Spleen (tissue), 11 donors: ENCODE measurements around the gene NUAK1. TPM values are rescaled to one million over a fixed set of nuclear protein-coding genes. Genes with fewer than 3 reads are reported as not detected.

ENCODE experiments used
- DNase-seq: peaks from one replicate; pipeline ENCODE4 v3.0.0-alpha.2; 2020
- H3K27ac ChIP-seq, 8 donors: fragments of 200-600 bp; sonication (generic) in 7 of 8; 1 replicate in 4 of 8; 2 replicates in 4 of 8; pipeline versions ENCODE4 v1.5.0 to v1.8.0; 2016 to 2021; ENCODE audit warnings: inconsistent platforms in 4 of 8, mild to moderate bottlenecking in 4 of 8, moderate library complexity in 1 of 8
- H3K27me3 ChIP-seq, 7 donors: fragments of 200-600 bp; sonication (generic) in 6 of 7; replicated peaks in 1 of 7; 1 replicate in 4 of 7; 2 replicates in 3 of 7; pipeline versions ENCODE4 v1.5.0 to v1.8.0; 2016 to 2021; ENCODE audit warnings: inconsistent platforms in 3 of 7, mild to moderate bottlenecking in 1 of 7
- H3K36me3 ChIP-seq, 6 donors: fragments of 200-600 bp; sonication (generic) in 5 of 6; 1 replicate in 4 of 6; 2 replicates in 2 of 6; pipeline versions ENCODE4 v1.5.0 to v1.8.0; 2016 to 2021; ENCODE audit warnings: inconsistent platforms in 2 of 6
- H3K4me1 ChIP-seq, 6 donors: fragments of 200-600 bp; sonication (generic) in 5 of 6; 1 replicate in 3 of 6; 2 replicates in 3 of 6; pipeline versions ENCODE4 v1.5.0 to v1.8.0; 2016 to 2021; ENCODE audit warnings: inconsistent platforms in 3 of 6
- H3K4me3 ChIP-seq, 8 donors: fragments of 200-600 bp; sonication (generic) in 7 of 8; 1 replicate in 4 of 8; 2 replicates in 4 of 8; pipeline versions ENCODE4 v1.5.0 to v1.8.0; 2016 to 2021; ENCODE audit warnings: inconsistent platforms in 4 of 8, mild to moderate bottlenecking in 4 of 8, moderate library complexity in 2 of 8
- H3K9me3 ChIP-seq, 8 donors: fragments of 200-600 bp; sonication (generic) in 7 of 8; 1 replicate in 4 of 8; 2 replicates in 4 of 8; pipeline versions ENCODE4 v1.5.0 to v1.8.0; 2016 to 2021; ENCODE audit warnings: inconsistent platforms in 4 of 8
- CTCF ChIP-seq, 11 experiments: fragments of 200-600 bp in 7 of 11; fragments of 450-650 bp in 4 of 11; sonication (generic) in 4 of 11; IDR thresholded peaks in 8 of 11; conservative IDR thresholded peaks in 3 of 11; 1 replicate in 7 of 11; 2 replicates in 4 of 11; pipeline versions ENCODE4 v1.4.0 to v1.8.0; 2016 to 2021; ENCODE audit warnings: antibody characterized with exemption in 11 of 11, inconsistent platforms in 4 of 11, mild to moderate bottlenecking in 1 of 11
- POLR2A ChIP-seq, 3 donors: fragments of 450-650 bp; IDR thresholded peaks; one replicate each; pipeline ENCODE4 v1.5.1; 2017; ENCODE audit warnings: antibody characterized with exemption in 3 of 3, mild to moderate bottlenecking in 1 of 3
- POLR2AphosphoS5 ChIP-seq, 3 donors: sonication (generic); formaldehyde crosslinking; IDR thresholded peaks; one replicate each; pipeline ENCODE4 v1.5.1; 2017; ENCODE audit warnings: antibody characterized with exemption in 3 of 3
- WGBS, 5 donors: extraction: QIAGEN DNeasy Blood & Tissue Kit in 3 of 5; methylation state at CpG; one replicate each; pipeline versions ENCODE4 v1.1.5 to v1.1.7; 2013 to 2018; 5-methylcytosine and 5-hydroxymethylcytosine counted together
- intact Hi-C: fragments of 100-400 bp; cut with DNase I; formaldehyde crosslinking; loops from one replicate; pipeline ENCODE4 v1.15.0; 2023; ENCODE audit warnings: low total_unique reads
- polyA plus RNA-seq, 3 donors: library from polyadenylated mRNA; stranded (reverse); fragments of 200-250 nt; gene quantifications; one replicate each; pipeline ENCODE4 v1.2.1, GENCODE V29; 2013
- total RNA-seq, 7 donors: library from RNA; depleted of rRNA in 3 of 7; stranded (reverse); fragments of >200 nt in 3 of 7; fragmentation: NEBNext Ultra II Directional in 4 of 7; extraction: Animal tissue kit (Norgen Biotek cat#: 25700) in 4 of 7; gene quantifications; one replicate each; pipeline versions ENCODE4 v1.1.0 to v1.2.1, GENCODE V29; 2016 to 2021
- donor health status: healthy with polysubstance abuse.
- donor health status: DM: no; HTN: no; CAD: no; lungs with moderate emphysema.
- donor health status: DM: no; HTN: no; CAD: no.
- donor health status: Bipolar disorder and iron deficiency.
- donor health status: healthy.
- donor health status: DM: no; HTN: no; CAD: no.
- donor health status: DM: yes; HTN: yes; CAD: no.

The NUAK1 gene
- total and polyA plus RNA-seq, 10 donors = 0.20 to 3.3 (median 1.2) TPM

DNA sequence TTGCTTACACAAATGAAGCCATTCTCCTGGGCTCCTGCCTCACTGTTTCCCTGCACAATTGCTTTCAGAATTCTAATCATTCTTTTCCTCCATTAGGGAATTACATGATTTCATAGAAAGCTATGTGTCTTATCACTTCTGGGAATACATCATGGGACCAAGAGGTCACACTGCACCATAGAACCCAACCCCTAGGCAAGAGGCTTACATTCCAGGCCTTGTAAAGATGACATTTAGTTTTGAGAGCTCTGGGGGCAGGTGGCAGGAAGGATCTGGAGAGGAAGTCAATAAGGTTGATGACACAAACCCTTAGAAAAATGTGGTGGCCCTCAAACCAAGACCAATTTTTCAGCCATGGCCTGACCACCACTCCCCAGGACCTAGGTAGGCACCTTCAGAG lies 57.1 kb downstream of the NUAK1 start:
- TF ChIP-seq POLR2AphosphoS5 (IDR thresholded peaks at IDR 0.05) (no peak), POLR2A (IDR thresholded peaks at IDR 0.05) (no peak), CTCF (IDR thresholded peaks at IDR 0.05 in 8 of 11, conservative IDR thresholded peaks at IDR 0.05 in 3 of 11) (no peak)
- Histone ChIP-seq H3K9me3 (peaks cover 0 to 3% (median 0%) of the 10 kb centered on the region in 8 donors), H3K4me3 (no peak overlapping the region), H3K4me1 (peaks cover 0 to 9% (median 0%) of the 10 kb centered on the region in 6 donors), H3K36me3 (no peaks in the 10 kb centered on the region), H3K27me3 (peaks cover 0 to 64% (median 0%) of the 10 kb centered on the region in 7 donors), H3K27ac (no peak overlapping the region)
- no peak for DNase-seq
- intact Hi-C loops = no loop called here

DNA sequence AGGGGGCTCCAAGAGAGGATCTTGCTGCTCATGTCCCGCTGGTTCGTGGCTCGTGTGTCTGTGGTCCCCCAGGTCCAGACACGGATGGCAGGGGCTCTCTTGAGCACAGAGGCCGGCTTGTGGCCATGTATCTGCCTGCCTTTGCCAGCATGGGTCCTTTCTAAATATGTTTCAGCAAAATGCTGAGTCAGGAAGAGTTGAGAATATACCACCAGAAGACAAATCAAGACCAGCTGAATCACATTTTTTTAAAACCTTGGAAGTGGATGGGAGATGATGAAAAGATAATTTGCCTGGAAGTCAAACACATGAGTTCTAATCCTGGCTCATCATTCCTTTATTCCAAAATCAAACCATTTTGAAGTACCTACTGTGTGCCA lies 58.0 kb downstream of the NUAK1 start:
- TF ChIP-seq POLR2AphosphoS5 (IDR thresholded peaks at IDR 0.05) (no peak), CTCF (IDR thresholded peaks at IDR 0.05 in 8 of 11, conservative IDR thresholded peaks at IDR 0.05 in 3 of 11) (no peak), POLR2A (IDR thresholded peaks at IDR 0.05) (no peak)
- WGBS, 5 donors = 86 to 91% (median 87%) methylated on average over 5 of the region's 5 CpGs
- Histone ChIP-seq H3K27me3 (peaks cover 0 to 64% (median 0%) of the 10 kb centered on the region in 7 donors), H3K9me3 (peaks cover 0 to 3% (median 0%) of the 10 kb centered on the region in 8 donors), H3K4me3 (no peak overlapping the region), H3K36me3 (no peaks in the 10 kb centered on the region), H3K27ac (peak overlapping the region in 6 of 8 donors; percentile 17 to 46 (median 37)), H3K4me1 (peaks cover 0 to 9% (median 0%) of the 10 kb centered on the region in 6 donors)
- intact Hi-C loops = no loop called here
- DNase-seq = no peak

DNA sequence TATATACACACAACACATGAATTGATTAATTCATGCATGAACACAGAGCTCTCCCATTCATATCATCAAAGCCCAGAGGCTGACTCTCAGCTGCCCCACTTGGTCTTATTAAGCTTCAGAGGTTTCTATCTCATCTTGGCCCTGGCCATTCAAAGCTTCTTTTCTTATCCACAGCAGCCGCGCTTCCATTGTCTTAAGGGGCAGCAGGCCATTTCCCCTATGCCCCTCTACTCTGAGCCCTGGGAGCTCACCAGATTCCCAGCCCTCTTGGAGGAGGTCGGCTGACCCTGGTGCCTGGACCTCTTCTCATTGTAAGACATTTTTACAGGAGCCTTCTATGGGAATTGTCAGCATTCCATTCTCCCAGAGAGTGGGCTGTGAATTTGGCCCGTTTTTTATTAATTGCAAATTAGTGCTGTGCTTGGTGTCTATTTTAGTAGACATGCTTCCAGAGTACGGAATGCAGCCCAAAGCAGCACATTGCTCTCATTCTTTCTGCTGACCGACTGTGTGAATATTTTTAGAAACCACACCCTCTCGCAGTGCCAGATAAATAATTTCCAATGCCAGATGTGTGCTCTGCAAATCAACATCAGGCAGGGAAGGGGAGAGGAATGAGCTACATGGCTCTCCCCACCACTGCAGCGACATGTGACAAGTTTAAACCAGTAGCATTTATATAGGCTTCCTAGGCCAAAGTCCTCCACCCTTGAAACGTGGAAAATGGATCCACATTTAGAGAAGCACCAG lies 58.5 kb downstream of the NUAK1 start:
- H3K36me3 ChIP-seq = no peaks in the 10 kb centered on the region
- no peak for DNase-seq
- H3K4me3 ChIP-seq = no peak overlapping the region
- peak overlapping the region in 6 of 8 donors; percentile 17 to 46 (median 37) for H3K27ac ChIP-seq
- peaks cover 0 to 9% (median 0%) of the 10 kb centered on the region in 6 donors for H3K4me1 ChIP-seq
- H3K27me3 ChIP-seq = peaks cover 0 to 64% (median 0%) of the 10 kb centered on the region in 7 donors
- intact Hi-C loops = no loop called here
- WGBS, 5 donors = 60 to 72% (median 67%) methylated on average over 9 of the region's 9 CpGs
- no peak for TF ChIP-seq POLR2AphosphoS5 (IDR thresholded peaks at IDR 0.05)
- no peak for TF ChIP-seq CTCF (IDR thresholded peaks at IDR 0.05 in 8 of 11, conservative IDR thresholded peaks at IDR 0.05 in 3 of 11)
- no peak for TF ChIP-seq POLR2A (IDR thresholded peaks at IDR 0.05)
- peaks cover 0 to 3% (median 0%) of the 10 kb centered on the region in 8 donors for H3K9me3 ChIP-seq

- H3K4me1 ChIP-seq = peaks cover 0 to 16% (median 4%) of the 10 kb centered on the region in 6 donors
- WGBS, 5 donors = 59 to 69% (median 64%) methylated on average over 1 of the region's 1 CpG
- DNase-seq = no peak
- peaks cover 0 to 3% (median 0%) of the 10 kb centered on the region in 8 donors for H3K9me3 ChIP-seq
- H3K27me3 ChIP-seq = peaks cover 0 to 60% (median 0%) of the 10 kb centered on the region in 7 donors
- intact Hi-C loops = no loop called here
- no peak overlapping the region for H3K4me3 ChIP-seq
- no peak overlapping the region for H3K27ac ChIP-seq
- TF ChIP-seq POLR2A (IDR thresholded peaks at IDR 0.05) = no peak
- no peak for TF ChIP-seq CTCF (IDR thresholded peaks at IDR 0.05 in 8 of 11, conservative IDR thresholded peaks at IDR 0.05 in 3 of 11)
- TF ChIP-seq POLR2AphosphoS5 (IDR thresholded peaks at IDR 0.05) = no peak
- no peaks in the 10 kb centered on the region for H3K36me3 ChIP-seq
Measured at GRCh38 chr12:106079148-106079738, 59.5 kb downstream of the NUAK1 start.
